Measurements from ENCODE around the gene TRPM5.

DNA sequence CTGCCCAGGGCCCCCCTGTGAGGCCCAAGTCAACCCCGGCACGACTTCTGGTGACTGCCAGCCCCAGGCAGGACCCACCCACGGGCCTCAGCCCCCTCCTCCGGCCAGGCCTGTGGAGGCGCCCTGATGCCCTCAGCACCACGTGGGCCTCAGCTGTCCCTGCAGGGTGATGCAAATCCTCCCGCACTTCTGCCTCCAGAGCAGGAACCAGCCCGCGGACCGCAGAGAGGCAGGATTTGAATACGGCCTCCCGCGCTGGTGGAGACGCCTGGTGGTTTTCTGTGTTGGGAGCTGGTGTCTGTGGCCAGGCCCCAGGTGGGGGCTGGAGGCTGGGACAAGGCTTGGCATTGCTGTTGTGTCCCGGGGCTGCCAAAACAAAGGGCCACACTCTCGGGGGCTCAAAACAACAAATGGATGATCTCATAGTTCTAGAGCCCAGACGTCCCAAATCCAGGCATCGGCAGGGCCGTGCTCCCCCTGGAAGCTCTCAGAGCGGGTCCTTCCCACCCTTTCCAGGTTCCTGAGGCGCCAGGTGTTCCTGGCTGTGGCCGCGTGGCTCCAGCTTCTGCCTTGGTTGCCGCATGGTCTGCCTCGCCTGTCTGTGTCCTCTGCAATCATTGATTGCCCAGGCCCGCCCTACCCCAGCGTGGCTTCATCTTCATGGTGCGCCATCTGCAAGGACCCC is 19.4 kb downstream of the TRPM5 start:
- TF ChIP-seq FOXJ3 (CRISPR knock-in tag; IDR thresholded peaks at IDR 0.05) (no peak), JUNB (CRISPR knock-in tag; conservative IDR thresholded peaks at IDR 0.05) (no peak), SMARCE1 (IDR thresholded peaks at IDR 0.05) (no peak), ZNF707 (CRISPR knock-in tag; conservative IDR thresholded peaks at IDR 0.05) (no peak), POLR2A (conservative IDR thresholded peaks at IDR 0.05) (no peak), POLR2AphosphoS5 (IDR thresholded peaks at IDR 0.05; ENCODE audit: control insufficient read depth, insufficient read depth, low read depth, low read length) (no peak)
- TF ChIP-seq, protein P1, sequence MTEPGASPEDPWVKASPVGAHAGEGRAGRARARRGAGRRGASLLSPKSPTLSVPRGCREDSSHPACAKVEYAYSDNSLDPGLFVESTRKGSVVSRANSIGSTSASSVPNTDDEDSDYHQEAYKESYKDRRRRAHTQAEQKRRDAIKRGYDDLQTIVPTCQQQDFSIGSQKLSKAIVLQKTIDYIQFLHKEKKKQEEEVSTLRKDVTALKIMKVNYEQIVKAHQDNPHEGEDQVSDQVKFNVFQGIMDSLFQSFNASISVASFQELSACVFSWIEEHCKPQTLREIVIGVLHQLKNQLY (CRISPR knock-in tag; conservative IDR thresholded peaks at IDR 0.05), result no peak
- TF ChIP-seq, protein P2, sequence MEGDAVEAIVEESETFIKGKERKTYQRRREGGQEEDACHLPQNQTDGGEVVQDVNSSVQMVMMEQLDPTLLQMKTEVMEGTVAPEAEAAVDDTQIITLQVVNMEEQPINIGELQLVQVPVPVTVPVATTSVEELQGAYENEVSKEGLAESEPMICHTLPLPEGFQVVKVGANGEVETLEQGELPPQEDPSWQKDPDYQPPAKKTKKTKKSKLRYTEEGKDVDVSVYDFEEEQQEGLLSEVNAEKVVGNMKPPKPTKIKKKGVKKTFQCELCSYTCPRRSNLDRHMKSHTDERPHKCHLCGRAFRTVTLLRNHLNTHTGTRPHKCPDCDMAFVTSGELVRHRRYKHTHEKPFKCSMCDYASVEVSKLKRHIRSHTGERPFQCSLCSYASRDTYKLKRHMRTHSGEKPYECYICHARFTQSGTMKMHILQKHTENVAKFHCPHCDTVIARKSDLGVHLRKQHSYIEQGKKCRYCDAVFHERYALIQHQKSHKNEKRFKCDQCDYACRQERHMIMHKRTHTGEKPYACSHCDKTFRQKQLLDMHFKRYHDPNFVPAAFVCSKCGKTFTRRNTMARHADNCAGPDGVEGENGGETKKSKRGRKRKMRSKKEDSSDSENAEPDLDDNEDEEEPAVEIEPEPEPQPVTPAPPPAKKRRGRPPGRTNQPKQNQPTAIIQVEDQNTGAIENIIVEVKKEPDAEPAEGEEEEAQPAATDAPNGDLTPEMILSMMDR (IDR thresholded peaks at IDR 0.05 in 2 of 3, conservative IDR thresholded peaks at IDR 0.05 in 1 of 3; ENCODE audit: insufficient read depth in 2 of 3, low read depth in 1 of 3, low read length in 3 of 3), result no peak
- TF ChIP-seq, protein P3, sequence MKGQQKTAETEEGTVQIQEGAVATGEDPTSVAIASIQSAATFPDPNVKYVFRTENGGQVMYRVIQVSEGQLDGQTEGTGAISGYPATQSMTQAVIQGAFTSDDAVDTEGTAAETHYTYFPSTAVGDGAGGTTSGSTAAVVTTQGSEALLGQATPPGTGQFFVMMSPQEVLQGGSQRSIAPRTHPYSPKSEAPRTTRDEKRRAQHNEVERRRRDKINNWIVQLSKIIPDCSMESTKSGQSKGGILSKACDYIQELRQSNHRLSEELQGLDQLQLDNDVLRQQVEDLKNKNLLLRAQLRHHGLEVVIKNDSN (CRISPR knock-in tag; IDR thresholded peaks at IDR 0.05), result no peak

All from K562 (cell line).